Measurements from ENCODE around the gene DAPK2. TPM values are rescaled to one million over a fixed set of nuclear protein-coding genes. Genes with fewer than 3 reads are reported as not detected.

DAPK2 gene
- total RNA-seq, 2 donors from 2014 or later: 28.8 to 57.6 TPM

DNA sequence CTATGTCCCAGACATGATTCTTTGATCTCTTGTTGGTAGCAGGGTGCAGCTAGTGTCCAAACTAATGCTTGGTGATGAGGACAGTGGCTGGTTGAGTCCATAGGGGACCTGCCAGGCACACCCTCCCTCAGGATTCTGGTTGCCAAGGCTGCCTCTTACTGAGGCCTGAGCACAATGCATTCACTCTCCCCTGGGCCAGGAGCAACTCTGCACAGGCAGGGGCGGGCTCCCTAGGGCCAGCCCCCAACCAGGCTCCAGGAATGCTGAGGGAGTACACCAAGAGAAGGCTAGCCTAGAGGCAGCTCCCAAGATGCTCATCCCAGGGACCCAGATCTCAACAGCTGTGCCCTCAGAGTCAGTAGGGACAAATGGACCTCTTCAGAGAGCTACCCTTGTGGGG, 166.3 kb downstream of the DAPK2 start:
- Histone ChIP-seq H3K4me3 (no peak overlapping the region), H3K36me3 (no peaks in the 10 kb centered on the region), H3K27ac (no peak overlapping the region), H3K4me1 (no peaks in the 10 kb centered on the region), H3K27me3 (no peaks in the 10 kb centered on the region), H3K9me3 (no peaks in the 10 kb centered on the region)
- DNase-seq (ENCODE audit: low spot score): no peak
- TF ChIP-seq, protein P1, sequence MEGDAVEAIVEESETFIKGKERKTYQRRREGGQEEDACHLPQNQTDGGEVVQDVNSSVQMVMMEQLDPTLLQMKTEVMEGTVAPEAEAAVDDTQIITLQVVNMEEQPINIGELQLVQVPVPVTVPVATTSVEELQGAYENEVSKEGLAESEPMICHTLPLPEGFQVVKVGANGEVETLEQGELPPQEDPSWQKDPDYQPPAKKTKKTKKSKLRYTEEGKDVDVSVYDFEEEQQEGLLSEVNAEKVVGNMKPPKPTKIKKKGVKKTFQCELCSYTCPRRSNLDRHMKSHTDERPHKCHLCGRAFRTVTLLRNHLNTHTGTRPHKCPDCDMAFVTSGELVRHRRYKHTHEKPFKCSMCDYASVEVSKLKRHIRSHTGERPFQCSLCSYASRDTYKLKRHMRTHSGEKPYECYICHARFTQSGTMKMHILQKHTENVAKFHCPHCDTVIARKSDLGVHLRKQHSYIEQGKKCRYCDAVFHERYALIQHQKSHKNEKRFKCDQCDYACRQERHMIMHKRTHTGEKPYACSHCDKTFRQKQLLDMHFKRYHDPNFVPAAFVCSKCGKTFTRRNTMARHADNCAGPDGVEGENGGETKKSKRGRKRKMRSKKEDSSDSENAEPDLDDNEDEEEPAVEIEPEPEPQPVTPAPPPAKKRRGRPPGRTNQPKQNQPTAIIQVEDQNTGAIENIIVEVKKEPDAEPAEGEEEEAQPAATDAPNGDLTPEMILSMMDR (IDR thresholded peaks at IDR 0.05): no peak

DNA sequence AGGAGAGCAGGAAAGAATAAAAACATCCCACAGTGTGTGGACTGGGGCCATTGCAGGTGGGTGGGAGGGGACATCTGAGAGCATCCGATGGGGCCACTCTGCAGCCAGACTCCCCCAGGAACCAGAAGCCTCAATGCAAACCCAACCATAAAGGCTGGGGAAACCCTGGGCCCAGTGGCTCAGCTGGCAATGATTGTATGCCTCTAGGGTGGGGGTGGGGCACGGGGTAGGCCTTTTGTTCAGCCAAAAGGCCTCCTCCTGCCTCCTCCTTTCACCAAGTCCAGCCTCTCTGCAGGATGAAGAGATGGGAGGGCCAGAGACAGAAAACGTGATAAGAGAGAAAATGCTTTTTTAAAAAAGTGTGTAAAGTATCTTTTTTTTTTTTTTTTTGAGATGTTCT, 167.1 kb downstream of the DAPK2 start:
- Histone ChIP-seq H3K27me3 (no peaks in the 10 kb centered on the region), H3K4me3 (no peak overlapping the region), H3K36me3 (no peaks in the 10 kb centered on the region), H3K9me3 (no peaks in the 10 kb centered on the region), H3K27ac (no peak overlapping the region), H3K4me1 (no peaks in the 10 kb centered on the region)
- TF ChIP-seq, protein P1 (IDR thresholded peaks at IDR 0.05): no peak
- DNase-seq (ENCODE audit: low spot score): no peak

DNA sequence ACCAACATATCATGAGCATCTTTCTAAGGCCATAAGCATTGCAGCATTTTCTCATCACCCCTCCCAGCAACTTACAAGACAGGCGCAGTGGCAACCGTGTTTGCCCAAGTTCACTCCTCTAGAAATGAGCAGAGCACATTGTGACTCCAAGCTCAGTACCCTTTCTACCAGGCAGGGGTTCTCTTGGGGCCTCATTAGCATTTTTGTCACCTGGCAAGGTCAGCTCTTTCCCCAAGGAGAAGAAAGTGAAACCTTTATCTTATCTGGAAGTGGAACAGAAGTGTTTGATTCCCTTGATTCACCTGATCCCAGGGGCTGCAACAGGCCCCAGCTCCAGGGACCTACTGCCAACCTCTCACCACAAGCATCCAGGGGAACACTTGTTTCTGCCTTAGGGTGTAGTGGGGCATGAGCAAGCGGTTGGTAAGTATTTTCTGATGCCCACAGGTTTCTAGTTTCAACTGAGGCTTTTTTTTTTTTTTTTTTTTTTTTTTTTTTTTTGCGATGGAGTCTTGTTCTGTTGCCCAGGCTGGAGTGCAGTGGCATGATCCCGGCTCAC, 168.5 kb downstream of the DAPK2 start:
- Histone ChIP-seq H3K9me3 (no peaks in the 10 kb centered on the region), H3K4me3 (no peak overlapping the region), H3K27ac (no peak overlapping the region), H3K27me3 (no peaks in the 10 kb centered on the region), H3K36me3 (no peaks in the 10 kb centered on the region), H3K4me1 (no peaks in the 10 kb centered on the region)
- TF ChIP-seq, protein P1 (IDR thresholded peaks at IDR 0.05): no peak
- no peak for DNase-seq (ENCODE audit: low spot score)

DNA sequence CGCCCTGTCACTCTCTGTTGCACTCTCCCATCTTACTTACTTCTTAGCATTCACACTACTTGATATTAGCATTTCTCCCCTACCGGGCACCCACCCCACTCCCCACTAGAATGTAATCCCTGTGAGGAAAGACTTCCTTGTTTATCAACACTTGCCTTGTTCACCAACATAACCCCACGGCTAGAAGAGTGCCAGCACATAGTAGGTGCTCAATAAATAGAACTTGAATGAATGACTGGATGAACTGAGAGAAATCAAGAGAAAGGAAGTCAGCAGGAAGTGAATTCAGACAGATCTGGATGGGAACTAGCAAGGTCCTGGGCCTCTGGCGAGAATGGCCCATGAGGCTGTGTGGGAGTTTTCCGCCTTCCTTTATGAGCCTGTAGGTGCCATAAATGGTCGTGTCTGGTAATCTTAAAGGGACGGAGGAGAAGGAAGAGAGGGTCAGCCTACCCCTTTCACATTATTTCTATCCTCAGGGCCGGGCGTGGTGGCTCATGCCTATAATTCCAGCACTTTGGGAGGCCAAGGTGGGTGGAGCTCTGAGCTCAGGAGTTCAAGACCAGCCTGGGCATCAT, 170.1 kb downstream of the DAPK2 start:
- TF ChIP-seq, protein P1 (IDR thresholded peaks at IDR 0.05): no peak
- H3K27ac ChIP-seq: no peak overlapping the region
- H3K4me1 ChIP-seq: no peaks in the 10 kb centered on the region
- no peaks in the 10 kb centered on the region for H3K27me3 ChIP-seq
- no peak for DNase-seq (ENCODE audit: low spot score)
- H3K4me3 ChIP-seq: no peak overlapping the region
- H3K9me3 ChIP-seq: no peaks in the 10 kb centered on the region
- no peaks in the 10 kb centered on the region for H3K36me3 ChIP-seq

DNA sequence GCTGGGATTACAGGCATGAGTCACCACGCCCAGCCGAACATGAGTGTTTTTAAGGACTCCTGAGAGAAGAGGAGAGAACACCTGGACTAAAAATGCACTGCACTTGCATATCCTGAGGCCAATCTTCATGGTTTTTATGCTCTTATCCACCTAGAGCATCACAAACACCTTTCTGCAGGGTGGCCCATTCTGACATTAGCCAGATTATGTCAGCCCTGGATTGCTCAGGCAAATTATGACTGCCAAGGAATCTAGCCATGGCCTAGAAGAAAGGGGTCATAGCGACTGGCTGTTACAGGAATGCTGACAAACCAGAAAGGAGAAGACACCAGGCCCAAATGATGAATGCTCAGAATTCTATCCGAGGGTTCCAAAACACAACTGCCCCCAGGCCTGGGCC, 171.7 kb downstream of the DAPK2 start:
- TF ChIP-seq, protein P1 (IDR thresholded peaks at IDR 0.05): no peak
- DNase-seq (ENCODE audit: low spot score): no peak
- H3K4me3 ChIP-seq: no peak overlapping the region
- no peaks in the 10 kb centered on the region for H3K27me3 ChIP-seq
- no peaks in the 10 kb centered on the region for H3K36me3 ChIP-seq
- H3K27ac ChIP-seq: no peak overlapping the region
- no peaks in the 10 kb centered on the region for H3K4me1 ChIP-seq
- no peaks in the 10 kb centered on the region for H3K9me3 ChIP-seq

Data from right atrium auricular region (tissue), 2 donors.